Natural killer cell (primary cell): ENCODE measurements around the gene NIBAN1. TPM values are rescaled to one million over a fixed set of nuclear protein-coding genes. Genes with fewer than 3 reads are reported as not detected.

ENCODE experiments used
- ATAC-seq, 3 donors: fragments of 150-1000 bp in 2 of 3; fragments of 200-7000 bp in 1 of 3; cut with Tn5 transposase; 1 replicate in 1 of 3; 2 replicates in 2 of 3; pipeline ENCODE4 v1.10.0; 2021; ENCODE audit warnings: mild to moderate bottlenecking in 2 of 3, moderate library complexity in 2 of 3
- DNase-seq, 2 donors: peaks; one replicate each; pipeline versions ENCODE4 v3.0.0 to v3.0.0-alpha.2; 2013 to 2021; ENCODE audit warnings: mixed read lengths in 1 of 2
- H3K27ac ChIP-seq: one replicate; pipeline ENCODE4 v1.5.1; 2013; ENCODE audit warnings: mild to moderate bottlenecking, low read length
- H3K27me3 ChIP-seq: one replicate; pipeline ENCODE4 v1.6.1; 2013; ENCODE audit warnings: low read length; ENCODE audit not compliant: control insufficient read depth, insufficient read depth
- H3K36me3 ChIP-seq: one replicate; pipeline ENCODE4 v1.6.1; 2013; ENCODE audit warnings: low read length; ENCODE audit not compliant: control insufficient read depth, insufficient read depth
- H3K4me1 ChIP-seq: one replicate; pipeline ENCODE4 v1.6.1; 2013; ENCODE audit warnings: low read length; ENCODE audit not compliant: control insufficient read depth, insufficient read depth
- H3K4me3 ChIP-seq: one replicate; pipeline ENCODE4 v1.5.1; 2013; ENCODE audit warnings: low read length
- H3K9me3 ChIP-seq: one replicate; pipeline ENCODE4 v1.6.1; 2013; ENCODE audit warnings: low read length; ENCODE audit not compliant: control insufficient read depth, insufficient read depth
- H3K27ac Mint-ChIP-seq, 2 donors: one replicate each; pipeline ENCODE4 v1.8.0; 2022; ENCODE audit warnings: mild to moderate bottlenecking in 2 of 2, mixed read lengths in 2 of 2, moderate library complexity in 1 of 2
- H3K27me3 Mint-ChIP-seq, 2 donors: one replicate each; pipeline ENCODE4 v1.8.0; 2022; ENCODE audit warnings: low read depth in 2 of 2, mixed read lengths in 2 of 2
- H3K36me3 Mint-ChIP-seq: one replicate; pipeline ENCODE4 v1.8.0; 2022; ENCODE audit warnings: mixed read lengths
- H3K4me1 Mint-ChIP-seq, 2 donors: one replicate each; pipeline ENCODE4 v1.8.0; 2022; ENCODE audit warnings: mixed read lengths in 2 of 2
- H3K4me3 Mint-ChIP-seq: one replicate; pipeline ENCODE4 v1.8.0; 2022; ENCODE audit warnings: mild to moderate bottlenecking, moderate library complexity, mixed read lengths
- H3K9me3 Mint-ChIP-seq, 2 donors: one replicate each; pipeline ENCODE4 v1.8.0; 2022; ENCODE audit warnings: mixed read lengths in 2 of 2
- CTCF ChIP-seq: fragments of 200-600 bp; IDR thresholded peaks from one replicate; pipeline ENCODE4 v1.8.0; 2022; ENCODE audit warnings: antibody characterized with exemption
- WGBS: methylation state at CpG from one replicate; pipeline ENCODE4 v1.1.7; 2013; ENCODE audit warnings: missing lambda C conversion rate; ENCODE audit not compliant: insufficient coverage; 5-methylcytosine and 5-hydroxymethylcytosine counted together
- intact Hi-C: fragments of 100-400 bp; cut with micrococcal nuclease; formaldehyde crosslinking; loops from one replicate; pipeline ENCODE4 v1.14.2; 2022
- total RNA-seq, 4 donors: library from RNA; stranded (reverse); fragments of 120-200 nt in 1 of 4; gene quantifications; one replicate each; pipeline versions ENCODE4 v1.2.3 to v1.2.4, GENCODE V29; 2013 to 2022

Gene NIBAN1
- total RNA-seq, 3 donors from 2014 or later (not counting 1 experiment from before 2014, with no cell fraction given), result 30.9 to 54.1 (median 31.0) TPM

GRCh38 chr1:185016880-185017279 is 42.6 kb upstream of the NIBAN1 start:
- Mint-ChIP-seq H3K4me3 (no peak overlapping the region), H3K9me3 (no peaks in the 10 kb centered on the region), H3K4me1 (no peaks in the 10 kb centered on the region), H3K27me3 (peaks cover 8 to 9% of the 10 kb centered on the region in 2 donors), H3K27ac (no peak overlapping the region), H3K36me3 (no peaks in the 10 kb centered on the region)
- DNase-seq, result no peak
- no peak for ATAC-seq
- WGBS, result 81% methylated on average over 2 of the region's 2 CpGs
- Histone ChIP-seq H3K9me3 (no peaks in the 10 kb centered on the region), H3K36me3 (no peaks in the 10 kb centered on the region), H3K27me3 (no peaks in the 10 kb centered on the region), H3K4me3 (no peak overlapping the region), H3K4me1 (no peaks in the 10 kb centered on the region), H3K27ac (no peak overlapping the region)
- TF ChIP-seq CTCF, result no peak
- intact Hi-C loops, result no loop called here

GRCh38 chr1:185015631-185016030 is 41.3 kb upstream of the NIBAN1 start:
- H3K4me1 ChIP-seq, result no peaks in the 10 kb centered on the region
- H3K4me3 Mint-ChIP-seq, result no peak overlapping the region
- no peak overlapping the region for H3K27ac ChIP-seq
- H3K27ac Mint-ChIP-seq, result no peak overlapping the region
- TF ChIP-seq CTCF, result no peak
- no peaks in the 10 kb centered on the region for H3K36me3 Mint-ChIP-seq
- H3K9me3 ChIP-seq, result no peaks in the 10 kb centered on the region
- no peaks in the 10 kb centered on the region for H3K27me3 ChIP-seq
- peaks cover 8 to 12% of the 10 kb centered on the region in 2 donors for H3K27me3 Mint-ChIP-seq
- H3K36me3 ChIP-seq, result no peaks in the 10 kb centered on the region
- ATAC-seq (no peak), DNase-seq (no peak)
- no peaks in the 10 kb centered on the region for H3K4me1 Mint-ChIP-seq
- 89% methylated on average over 2 of the region's 3 CpGs for WGBS
- intact Hi-C loops, result no loop called here
- no peak overlapping the region for H3K4me3 ChIP-seq
- no peaks in the 10 kb centered on the region for H3K9me3 Mint-ChIP-seq

GRCh38 chr1:185014941-185015340 is 40.6 kb upstream of the NIBAN1 start:
- no peak overlapping the region for H3K27ac ChIP-seq
- Mint-ChIP-seq H3K27ac (no peak overlapping the region), H3K4me3 (no peak overlapping the region), H3K9me3 (no peaks in the 10 kb centered on the region), H3K4me1 (no peaks in the 10 kb centered on the region), H3K27me3 (peaks cover 8 to 12% of the 10 kb centered on the region in 2 donors), H3K36me3 (no peaks in the 10 kb centered on the region)
- H3K4me1 ChIP-seq, result no peaks in the 10 kb centered on the region
- ATAC-seq, result no peak
- intact Hi-C loops, result no loop called here
- no peaks in the 10 kb centered on the region for H3K27me3 ChIP-seq
- H3K4me3 ChIP-seq, result no peak overlapping the region
- TF ChIP-seq CTCF, result no peak
- WGBS, result 81% methylated on average over 3 of the region's 3 CpGs
- no peak for DNase-seq
- H3K9me3 ChIP-seq, result no peaks in the 10 kb centered on the region
- H3K36me3 ChIP-seq, result no peaks in the 10 kb centered on the region

GRCh38 chr1:185010361-185010760 is 36.1 kb upstream of the NIBAN1 start:
- H3K27ac Mint-ChIP-seq, result no peak overlapping the region

More at GRCh38 chr1:185010361-185010760, 36.1 kb upstream of the NIBAN1 start:
- DNase-seq (no peak), ATAC-seq (no peak)
- no peak for TF ChIP-seq CTCF
- no peaks in the 10 kb centered on the region for H3K9me3 Mint-ChIP-seq
- no peak overlapping the region for H3K4me3 Mint-ChIP-seq
- Histone ChIP-seq H3K27ac (no peak overlapping the region), H3K36me3 (no peaks in the 10 kb centered on the region), H3K9me3 (no peaks in the 10 kb centered on the region), H3K4me1 (no peaks in the 10 kb centered on the region), H3K4me3 (no peak overlapping the region), H3K27me3 (no peaks in the 10 kb centered on the region)
- intact Hi-C loops, result no loop called here
- H3K4me1 Mint-ChIP-seq, result no peaks in the 10 kb centered on the region
- no peaks in the 10 kb centered on the region for H3K36me3 Mint-ChIP-seq
- H3K27me3 Mint-ChIP-seq, result peaks cover 0 to 9% of the 10 kb centered on the region in 2 donors
